Common myeloid progenitor, CD34-positive (primary cell): ENCODE measurements around the gene CLEC18C.
"Not testable (repeated sequence)": the region's sequence is repeated elsewhere in the genome, so short reads cannot be mapped to it uniquely, and the experiment has no call there.

Source experiments
- CTCF ChIA-PET: fragments of 350-600 bp; sonication (Branson Sonifier 250); formaldehyde crosslinking; loops from one replicate; lab custom pipeline; 2021; ENCODE audit warnings: antibody characterized with exemption; lab: Charles Lee
- POLR2A ChIA-PET: fragments of 350-600 bp; sonication (Branson Sonifier 250); formaldehyde crosslinking; loops from one replicate; lab custom pipeline; 2021; ENCODE audit warnings: antibody characterized with exemption; lab: Charles Lee
- DNase-seq, 3 donors: peaks; one replicate each; pipeline versions ENCODE4 v3.0.0 to v3.0.0-alpha.2; 2013
- H3K27ac ChIP-seq, 2 experiments: 1 replicate in 1 of 2; 2 replicates in 1 of 2; pipeline ENCODE4 v1.7.0; 2013; ENCODE audit warnings: inconsistent platforms in 2 of 2, low read length in 2 of 2, mild to moderate bottlenecking in 2 of 2, low read depth in 1 of 2, moderate library complexity in 1 of 2; ENCODE audit not compliant: severe bottlenecking in 2 of 2, insufficient read depth in 1 of 2, poor library complexity in 1 of 2
- H3K27me3 ChIP-seq, 5 experiments: replicated peaks in 2 of 5; 1 replicate in 3 of 5; 2 replicates in 2 of 5; pipeline versions ENCODE4 v1.6.1 to v1.7.0; 2013; ENCODE audit warnings: low read length in 4 of 5, mild to moderate bottlenecking in 2 of 5, moderate library complexity in 2 of 5, inconsistent platforms in 1 of 5; ENCODE audit not compliant: insufficient read depth in 5 of 5, control insufficient read depth in 4 of 5
- H3K36me3 ChIP-seq, 4 experiments: 1 replicate in 2 of 4; 2 replicates in 2 of 4; pipeline versions ENCODE4 v1.6.1 to v1.7.0; 2013; ENCODE audit warnings: low read length in 3 of 4, control low read depth in 1 of 4, mild to moderate bottlenecking in 1 of 4; ENCODE audit not compliant: control insufficient read depth in 4 of 4, insufficient read depth in 4 of 4
- H3K4me1 ChIP-seq, 4 experiments: 1 replicate in 3 of 4; 2 replicates in 1 of 4; pipeline versions ENCODE4 v1.6.1 to v1.7.1; 2013; ENCODE audit warnings: low read length in 3 of 4, mild to moderate bottlenecking in 3 of 4, control low read depth in 1 of 4, inconsistent platforms in 1 of 4, moderate library complexity in 1 of 4; ENCODE audit not compliant: control insufficient read depth in 4 of 4, insufficient read depth in 4 of 4; ENCODE audit errors: control extremely low read depth in 1 of 4
- H3K4me3 ChIP-seq, 7 experiments: 1 replicate in 4 of 7; 2 replicates in 3 of 7; pipeline versions ENCODE4 v1.5.1 to v1.7.0; 2013; ENCODE audit warnings: mild to moderate bottlenecking in 7 of 7, low read length in 6 of 7, moderate library complexity in 6 of 7, inconsistent platforms in 2 of 7, low read depth in 2 of 7, control low read depth in 1 of 7; ENCODE audit not compliant: insufficient read depth in 4 of 7, control insufficient read depth in 1 of 7; ENCODE audit errors: extremely low read depth in 1 of 7
- H3K9me3 ChIP-seq, 5 experiments: 1 replicate in 4 of 5; 2 replicates in 1 of 5; pipeline versions ENCODE4 v1.6.1 to v1.7.1; 2013; ENCODE audit warnings: low read length in 4 of 5, mild to moderate bottlenecking in 2 of 5, inconsistent platforms in 1 of 5, low read depth in 1 of 5, moderate library complexity in 1 of 5; ENCODE audit not compliant: control insufficient read depth in 4 of 5, insufficient read depth in 2 of 5; ENCODE audit errors: control extremely low read depth in 1 of 5
- WGBS: methylation state at CpG from one replicate; pipeline ENCODE4 v1.1.5; 2013; ENCODE audit not compliant: insufficient coverage; 5-methylcytosine and 5-hydroxymethylcytosine counted together

The CLEC18C gene

GRCh38 chr16:70166688-70167087, 6.9 kb upstream of the CLEC18C start:
- H3K27ac ChIP-seq, H3K4me3 ChIP-seq, H3K27me3 ChIP-seq, POLR2A ChIA-PET, DNase-seq, CTCF ChIA-PET, H3K9me3 ChIP-seq, H3K4me1 ChIP-seq: not testable (repeated sequence)
- WGBS = no CpG with 5 or more reads among the region's 10 CpGs
- H3K36me3 ChIP-seq = peaks cover 2 to 11% (median 9%) of the 10 kb centered on the region in 4 experiments

DNA sequence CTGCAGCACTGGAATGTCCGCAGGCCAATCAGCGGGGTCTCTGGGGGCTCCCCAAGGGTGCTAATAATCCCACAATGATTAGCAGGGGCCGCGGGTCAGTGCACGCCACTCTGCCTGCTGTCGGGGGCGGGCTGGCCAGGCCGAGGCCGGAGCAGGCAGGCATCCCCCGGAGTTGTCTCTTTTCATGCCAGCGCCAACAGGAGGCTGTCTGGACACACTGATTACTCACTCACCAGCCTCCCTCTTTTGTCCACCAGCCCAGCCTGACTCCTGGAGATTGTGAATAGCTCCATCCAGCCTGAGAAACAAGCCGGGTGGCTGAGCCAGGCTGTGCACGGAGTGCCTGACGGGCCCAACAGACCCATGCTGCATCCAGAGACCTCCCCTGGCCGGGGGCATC, 329 bp downstream of the CLEC18C start:
- H3K4me3 ChIP-seq, H3K36me3 ChIP-seq, H3K4me1 ChIP-seq, POLR2A ChIA-PET, CTCF ChIA-PET, H3K27me3 ChIP-seq, H3K27ac ChIP-seq, DNase-seq, H3K9me3 ChIP-seq: not testable (repeated sequence)
- no CpG with 5 or more reads among the region's 15 CpGs for WGBS

GRCh38 chr16:70174387-70174932, 873 bp downstream of the CLEC18C start:
- H3K27me3 ChIP-seq, H3K4me3 ChIP-seq, DNase-seq, H3K9me3 ChIP-seq, H3K4me1 ChIP-seq, CTCF ChIA-PET, H3K27ac ChIP-seq, H3K36me3 ChIP-seq, POLR2A ChIA-PET: not testable (repeated sequence)
- no CpG with 5 or more reads among the region's 21 CpGs for WGBS

DNA sequence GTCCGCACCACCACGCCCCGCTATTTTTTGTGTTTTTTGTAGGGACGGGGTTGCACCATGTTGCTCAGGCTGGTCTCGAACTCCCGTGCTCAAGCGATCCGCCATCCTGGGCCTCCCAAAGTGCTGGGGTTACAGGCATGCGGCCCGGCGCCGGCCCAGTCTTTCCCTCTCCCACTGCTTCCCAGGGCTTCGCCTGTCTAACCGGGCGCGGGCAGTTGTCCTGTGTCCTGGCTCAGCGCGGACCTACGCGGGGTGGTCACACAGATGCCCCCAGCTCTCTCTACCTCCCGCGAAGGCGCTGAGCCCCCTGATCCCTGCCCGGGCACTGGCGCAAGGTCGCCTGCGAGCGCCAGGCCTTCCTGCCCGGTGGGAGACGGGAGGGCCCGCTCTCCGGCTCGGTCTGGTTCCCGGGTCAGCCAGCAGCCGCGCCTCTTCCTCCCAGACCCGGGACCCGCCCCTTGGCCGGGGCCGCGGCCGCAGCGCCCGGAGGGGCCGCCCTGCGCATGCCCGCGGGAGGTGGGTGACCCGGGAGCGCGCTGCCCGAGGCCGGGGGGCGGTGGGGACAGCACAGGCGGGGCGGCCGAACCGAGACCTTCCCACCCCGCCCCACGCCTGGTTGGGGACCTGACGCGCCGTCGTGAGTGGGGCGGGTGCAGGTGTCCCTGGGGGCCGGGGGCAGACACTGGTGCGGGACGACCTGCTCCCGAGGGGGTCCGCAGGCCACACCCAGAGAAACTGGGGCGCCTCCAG, 14.4 kb downstream of the CLEC18C start:
- H3K9me3 ChIP-seq, H3K27ac ChIP-seq, DNase-seq, H3K36me3 ChIP-seq, H3K4me1 ChIP-seq, POLR2A ChIA-PET, H3K27me3 ChIP-seq, CTCF ChIA-PET: not testable (repeated sequence)
- no CpG with 5 or more reads among the region's 71 CpGs for WGBS
- H3K4me3 ChIP-seq = peak overlapping the region in 2 of 7 experiments; percentile 26 to 63

DNA sequence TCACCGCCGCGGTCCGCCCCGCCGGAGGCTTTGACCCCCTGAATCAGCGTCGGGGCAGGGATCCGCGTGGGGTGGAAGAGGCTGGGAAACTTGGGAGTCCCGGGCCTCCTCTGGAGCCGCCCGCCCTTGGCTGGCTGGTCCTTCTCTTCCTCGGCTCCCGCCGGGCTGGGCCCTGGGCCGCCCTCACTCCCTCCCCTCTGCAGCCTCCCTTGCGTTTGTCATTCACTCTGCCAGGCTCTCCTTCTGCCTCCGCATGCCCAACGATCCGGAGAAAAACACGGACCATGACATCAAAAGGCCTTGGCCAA, 15.0 kb downstream of the CLEC18C start:
- CTCF ChIA-PET, H3K9me3 ChIP-seq, POLR2A ChIA-PET, H3K27ac ChIP-seq, H3K27me3 ChIP-seq, H3K36me3 ChIP-seq, H3K4me1 ChIP-seq, DNase-seq: not testable (repeated sequence)
- WGBS = no CpG with 5 or more reads among the region's 22 CpGs
- H3K4me3 ChIP-seq = peak overlapping the region in 1 of 7 experiments; percentile 63

DNA sequence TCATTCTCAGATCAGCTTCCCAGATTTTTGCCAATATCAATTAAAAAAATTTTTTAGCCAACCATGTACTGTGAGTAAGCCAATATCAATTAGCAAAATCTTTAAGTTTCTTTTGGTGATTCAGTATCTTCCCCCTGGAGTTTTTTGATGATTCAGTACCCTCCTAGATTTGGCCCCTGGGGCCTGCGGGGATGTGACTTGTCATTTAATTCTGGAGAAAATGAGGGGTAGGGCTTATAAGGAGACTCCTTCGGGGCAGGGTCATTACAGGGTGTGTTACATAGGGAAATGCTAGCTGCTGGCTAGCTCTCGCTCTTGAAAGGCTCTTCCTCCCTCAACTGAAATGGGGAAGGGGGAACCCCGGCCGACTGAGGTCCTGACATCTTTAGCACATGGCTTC, 17.0 kb downstream of the CLEC18C start:
- H3K27me3 ChIP-seq, CTCF ChIA-PET, H3K9me3 ChIP-seq, DNase-seq, POLR2A ChIA-PET, H3K36me3 ChIP-seq, H3K4me3 ChIP-seq, H3K4me1 ChIP-seq, H3K27ac ChIP-seq: not testable (repeated sequence)
- WGBS = no CpG with 5 or more reads among the region's 5 CpGs

DNA sequence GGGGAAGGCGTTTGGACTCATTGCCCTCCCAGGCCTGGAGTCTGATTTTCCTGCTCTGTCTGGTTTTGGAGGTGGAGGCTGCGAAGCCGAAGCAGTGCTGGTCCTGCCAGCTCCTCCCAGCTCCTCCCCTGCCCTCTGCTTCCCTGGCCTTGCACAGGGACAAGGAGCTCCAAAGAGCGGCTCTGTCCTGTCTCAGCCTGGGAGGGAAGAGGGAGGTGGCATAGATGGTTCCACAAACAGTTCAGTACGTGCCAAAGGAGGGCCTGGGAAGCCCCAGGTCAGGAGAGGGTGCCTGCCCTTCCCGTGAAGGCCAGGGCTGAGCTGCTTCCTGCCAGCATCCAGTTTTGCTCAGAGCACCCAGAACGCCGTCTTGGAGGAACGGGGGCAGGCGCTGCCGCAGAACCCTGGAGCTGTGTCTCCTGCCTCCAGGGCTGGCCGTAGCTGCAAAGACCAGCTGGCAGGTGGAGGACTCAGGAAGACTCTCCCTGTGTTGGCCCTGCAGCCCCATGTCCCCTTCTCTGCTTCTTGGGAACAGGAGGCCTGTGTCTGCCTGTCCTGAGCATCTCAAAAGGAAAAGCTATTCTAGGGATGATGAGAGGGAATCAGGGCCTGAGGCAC, 23.2 kb downstream of the CLEC18C start:
- H3K36me3 ChIP-seq, H3K9me3 ChIP-seq, H3K27ac ChIP-seq, CTCF ChIA-PET, H3K27me3 ChIP-seq, H3K4me3 ChIP-seq, POLR2A ChIA-PET: not testable (repeated sequence)
- 56% methylated on average over 5 of the region's 12 CpGs for WGBS
- peak in 1 of 3 donors; percentile 0 for DNase-seq
- H3K4me1 ChIP-seq = peaks cover 0 to 23% (median 4%) of the 10 kb centered on the region in 4 experiments
